ENCODE data around the gene SEPTIN3. TPM values are rescaled to one million over a fixed set of nuclear protein-coding genes. Genes with fewer than 3 reads are reported as not detected.

The SEPTIN3 gene
- total RNA-seq, 1 donor from 2014 or later, result 0.92 TPM

DNA sequence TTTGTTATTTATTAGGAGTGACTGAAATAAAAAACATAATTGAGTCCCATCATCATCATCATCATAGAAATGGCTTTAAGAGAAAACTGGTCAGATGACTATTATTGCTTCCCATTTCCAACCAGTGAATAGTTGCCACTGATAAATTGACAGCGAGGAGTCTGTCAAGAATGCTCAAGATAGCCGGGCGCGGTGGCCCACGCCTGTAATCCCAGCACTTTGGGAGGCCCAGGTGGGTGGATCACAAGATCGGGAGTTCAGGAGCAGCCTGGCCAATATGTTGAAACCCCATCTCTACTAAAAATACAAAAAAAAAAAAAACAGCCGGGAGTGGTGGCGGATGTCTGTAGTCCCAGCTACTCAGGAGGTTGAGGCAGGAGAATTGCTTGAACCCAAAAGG lies 31.2 kb downstream of the SEPTIN3 start:
- peaks cover 37% of the 10 kb centered on the region for H3K27me3 Mint-ChIP-seq (ENCODE audit: low read depth)
- H3K36me3 Mint-ChIP-seq (ENCODE audit: low read depth), result no peaks in the 10 kb centered on the region
- peak; percentile 32 for DNase-seq (ENCODE audit: low spot score)
- TF ChIP-seq, protein P1, sequence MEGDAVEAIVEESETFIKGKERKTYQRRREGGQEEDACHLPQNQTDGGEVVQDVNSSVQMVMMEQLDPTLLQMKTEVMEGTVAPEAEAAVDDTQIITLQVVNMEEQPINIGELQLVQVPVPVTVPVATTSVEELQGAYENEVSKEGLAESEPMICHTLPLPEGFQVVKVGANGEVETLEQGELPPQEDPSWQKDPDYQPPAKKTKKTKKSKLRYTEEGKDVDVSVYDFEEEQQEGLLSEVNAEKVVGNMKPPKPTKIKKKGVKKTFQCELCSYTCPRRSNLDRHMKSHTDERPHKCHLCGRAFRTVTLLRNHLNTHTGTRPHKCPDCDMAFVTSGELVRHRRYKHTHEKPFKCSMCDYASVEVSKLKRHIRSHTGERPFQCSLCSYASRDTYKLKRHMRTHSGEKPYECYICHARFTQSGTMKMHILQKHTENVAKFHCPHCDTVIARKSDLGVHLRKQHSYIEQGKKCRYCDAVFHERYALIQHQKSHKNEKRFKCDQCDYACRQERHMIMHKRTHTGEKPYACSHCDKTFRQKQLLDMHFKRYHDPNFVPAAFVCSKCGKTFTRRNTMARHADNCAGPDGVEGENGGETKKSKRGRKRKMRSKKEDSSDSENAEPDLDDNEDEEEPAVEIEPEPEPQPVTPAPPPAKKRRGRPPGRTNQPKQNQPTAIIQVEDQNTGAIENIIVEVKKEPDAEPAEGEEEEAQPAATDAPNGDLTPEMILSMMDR (IDR thresholded peaks at IDR 0.05), result no peak
- peaks cover under 1% of the 10 kb centered on the region for H3K9me3 Mint-ChIP-seq (ENCODE audit: low read depth)
- no peak overlapping the region for H3K27ac Mint-ChIP-seq (ENCODE audit: unreplicated experiment)
- no peaks in the 10 kb centered on the region for H3K4me1 Mint-ChIP-seq (ENCODE audit: low read depth)
- H3K4me3 Mint-ChIP-seq (ENCODE audit: unreplicated experiment), result no peak overlapping the region

DNA sequence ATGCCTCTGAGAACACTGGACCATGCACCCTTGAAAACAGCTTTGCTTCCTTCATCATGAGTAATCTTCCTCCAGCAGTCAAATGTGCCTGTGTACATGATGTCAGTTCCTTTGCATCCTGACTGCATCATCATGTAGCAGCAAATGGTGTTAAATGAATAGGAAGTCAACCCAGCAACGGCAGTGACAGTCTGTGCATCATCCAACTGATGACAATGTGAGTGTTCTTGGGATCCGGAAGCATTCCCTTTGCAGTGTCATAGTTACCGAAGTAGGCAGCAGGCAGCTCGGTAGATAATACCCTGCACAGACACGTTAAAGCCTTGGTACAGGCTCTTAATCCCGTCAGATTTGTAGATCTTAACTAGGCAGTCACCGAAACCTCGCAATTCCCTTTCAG lies 31.9 kb downstream of the SEPTIN3 start:
- Mint-ChIP-seq H3K36me3 (ENCODE audit: low read depth) (no peaks in the 10 kb centered on the region), H3K27me3 (ENCODE audit: low read depth) (peaks cover 37% of the 10 kb centered on the region), H3K4me1 (ENCODE audit: low read depth) (no peaks in the 10 kb centered on the region), H3K4me3 (ENCODE audit: unreplicated experiment) (no peak overlapping the region), H3K9me3 (ENCODE audit: low read depth) (peaks cover 3% of the 10 kb centered on the region), H3K27ac (ENCODE audit: unreplicated experiment) (no peak overlapping the region)
- DNase-seq (ENCODE audit: low spot score), result no peak
- TF ChIP-seq, protein P1 (IDR thresholded peaks at IDR 0.05), result no peak

DNA sequence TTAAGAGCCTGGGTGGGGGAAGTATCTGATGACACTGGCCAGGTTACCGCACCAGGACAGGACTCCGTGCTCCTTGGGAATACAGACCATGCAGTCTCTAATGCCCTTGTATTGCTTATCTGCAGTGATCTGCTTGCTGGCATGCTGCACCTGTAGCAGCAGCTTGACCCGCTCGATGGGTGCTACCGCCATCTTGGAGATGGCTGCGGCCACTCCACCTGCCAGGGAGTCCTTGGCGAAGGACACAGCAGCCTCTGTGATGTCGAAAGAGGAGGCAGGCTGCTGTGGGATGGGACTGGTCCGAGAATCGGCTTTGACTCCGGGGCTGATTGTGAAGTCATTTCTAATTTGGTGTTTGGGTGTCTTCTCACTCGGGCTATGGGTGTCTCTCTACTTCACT lies 32.5 kb downstream of the SEPTIN3 start:
- Mint-ChIP-seq H3K4me1 (ENCODE audit: low read depth) (no peaks in the 10 kb centered on the region), H3K9me3 (ENCODE audit: low read depth) (peaks cover 3% of the 10 kb centered on the region), H3K27ac (ENCODE audit: unreplicated experiment) (no peak overlapping the region), H3K4me3 (ENCODE audit: unreplicated experiment) (no peak overlapping the region), H3K27me3 (ENCODE audit: low read depth) (peaks cover 40% of the 10 kb centered on the region), H3K36me3 (ENCODE audit: low read depth) (no peaks in the 10 kb centered on the region)
- peak; percentile 57 for DNase-seq (ENCODE audit: low spot score)
- TF ChIP-seq, protein P1 (IDR thresholded peaks at IDR 0.05), result no peak

DNA sequence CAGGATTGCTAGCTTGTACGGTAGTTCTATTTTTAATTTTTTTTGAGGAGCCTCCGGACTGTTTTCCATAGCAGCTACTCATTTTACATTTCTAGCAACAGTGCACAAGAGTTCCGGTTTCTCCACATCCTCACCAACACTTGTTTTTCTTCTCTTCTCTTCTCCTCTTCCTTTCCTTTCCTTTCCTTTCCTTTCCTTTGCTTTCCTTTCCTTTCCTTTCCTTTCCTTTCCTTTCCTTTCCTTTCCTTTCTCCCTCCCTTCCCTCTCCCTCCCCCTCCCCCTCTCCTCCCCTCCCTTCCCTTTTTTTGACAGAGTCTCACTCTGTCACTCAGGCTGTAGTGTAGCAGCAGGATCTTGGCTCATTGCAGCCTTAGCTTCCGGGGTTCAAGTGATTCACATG lies 38.7 kb downstream of the SEPTIN3 start:
- no peak overlapping the region for H3K4me3 Mint-ChIP-seq (ENCODE audit: unreplicated experiment)
- no peak overlapping the region for H3K27ac Mint-ChIP-seq (ENCODE audit: unreplicated experiment)
- DNase-seq (ENCODE audit: low spot score), result no peak
- TF ChIP-seq, protein P1 (IDR thresholded peaks at IDR 0.05), result no peak
- H3K4me1 Mint-ChIP-seq (ENCODE audit: low read depth), result no peaks in the 10 kb centered on the region
- H3K36me3 Mint-ChIP-seq (ENCODE audit: low read depth), result peaks cover 7% of the 10 kb centered on the region
- H3K27me3 Mint-ChIP-seq (ENCODE audit: low read depth), result peaks cover 18% of the 10 kb centered on the region
- H3K9me3 Mint-ChIP-seq (ENCODE audit: low read depth), result peaks cover 18% of the 10 kb centered on the region

DNA sequence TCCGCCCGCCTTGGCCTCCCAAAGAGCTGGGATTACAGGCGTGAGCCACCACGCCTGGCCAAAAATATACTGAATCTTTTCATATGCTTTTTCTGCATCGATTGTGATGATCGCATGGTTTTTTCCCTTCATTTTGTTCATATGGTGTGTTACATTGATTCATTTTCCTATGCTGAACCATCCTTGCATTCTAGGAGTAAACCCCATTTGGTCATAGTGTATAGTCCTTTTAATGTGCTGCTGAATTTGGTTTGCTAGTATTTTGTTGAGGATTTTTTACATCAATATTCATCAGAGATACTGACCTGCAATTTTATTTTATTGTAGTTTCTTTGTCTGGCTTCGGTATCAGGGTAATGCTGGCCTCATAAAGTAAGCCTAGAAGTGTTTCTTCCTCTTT lies 41.5 kb downstream of the SEPTIN3 start:
- H3K36me3 Mint-ChIP-seq (ENCODE audit: low read depth), result peaks cover 7% of the 10 kb centered on the region
- no peak for DNase-seq (ENCODE audit: low spot score)
- H3K4me3 Mint-ChIP-seq (ENCODE audit: unreplicated experiment), result no peak overlapping the region
- peaks cover 27% of the 10 kb centered on the region for H3K27me3 Mint-ChIP-seq (ENCODE audit: low read depth)
- TF ChIP-seq, protein P1 (IDR thresholded peaks at IDR 0.05), result no peak
- H3K27ac Mint-ChIP-seq (ENCODE audit: unreplicated experiment), result no peak overlapping the region
- peaks cover 15% of the 10 kb centered on the region for H3K9me3 Mint-ChIP-seq (ENCODE audit: low read depth)
- H3K4me1 Mint-ChIP-seq (ENCODE audit: low read depth), result no peaks in the 10 kb centered on the region

All from chondrocyte (in vitro differentiated cells).